Measurements from ENCODE around the gene TMEM240. TPM values are rescaled to one million over a fixed set of nuclear protein-coding genes. Genes with fewer than 3 reads are reported as not detected.

The TMEM240 gene
- 3.0 and 4.0 TPM in 2 replicates for total RNA-seq

DNA sequence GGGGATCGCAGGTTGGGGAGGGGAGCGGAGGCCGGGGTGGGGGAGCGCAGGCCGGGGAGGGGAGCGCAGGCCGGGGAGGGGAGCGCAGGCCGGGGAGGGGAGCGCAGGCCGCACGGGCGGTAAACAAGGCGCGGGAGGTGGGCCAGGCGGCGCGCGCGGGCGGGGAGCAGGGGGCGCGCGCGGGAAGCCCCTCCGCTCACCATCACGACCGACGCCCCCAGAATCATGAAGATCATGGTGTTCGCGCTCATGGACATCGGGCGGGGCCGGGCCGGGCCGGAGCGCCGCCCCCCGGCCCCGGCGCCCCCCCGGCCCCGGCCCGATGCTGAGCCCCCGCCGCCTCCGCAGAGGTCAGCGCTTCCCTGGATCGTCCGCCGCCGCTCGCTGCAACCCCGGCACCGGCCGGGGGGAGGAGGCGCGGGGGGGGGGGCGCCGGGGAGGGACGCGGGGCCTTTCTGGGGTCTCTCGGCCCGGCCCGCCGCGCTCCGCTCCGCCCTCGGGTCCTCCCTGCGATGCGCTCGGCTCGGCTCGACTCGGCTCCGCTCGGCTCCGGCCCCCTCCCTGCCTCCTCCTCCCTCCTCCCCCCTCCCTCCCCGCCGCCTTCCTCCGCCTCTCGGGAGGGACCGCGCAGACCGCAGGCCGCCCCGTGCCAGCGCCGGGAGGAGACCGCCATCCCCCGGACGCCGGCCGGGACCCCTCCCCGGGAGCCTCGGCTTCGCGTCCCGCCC, at the start of gene TMEM240:
TSS of gene TMEM240 (minus strand) at position 535 of the 728 bp plus-strand sequence. CDS start at position 257, 278 bp downstream.

DNA sequence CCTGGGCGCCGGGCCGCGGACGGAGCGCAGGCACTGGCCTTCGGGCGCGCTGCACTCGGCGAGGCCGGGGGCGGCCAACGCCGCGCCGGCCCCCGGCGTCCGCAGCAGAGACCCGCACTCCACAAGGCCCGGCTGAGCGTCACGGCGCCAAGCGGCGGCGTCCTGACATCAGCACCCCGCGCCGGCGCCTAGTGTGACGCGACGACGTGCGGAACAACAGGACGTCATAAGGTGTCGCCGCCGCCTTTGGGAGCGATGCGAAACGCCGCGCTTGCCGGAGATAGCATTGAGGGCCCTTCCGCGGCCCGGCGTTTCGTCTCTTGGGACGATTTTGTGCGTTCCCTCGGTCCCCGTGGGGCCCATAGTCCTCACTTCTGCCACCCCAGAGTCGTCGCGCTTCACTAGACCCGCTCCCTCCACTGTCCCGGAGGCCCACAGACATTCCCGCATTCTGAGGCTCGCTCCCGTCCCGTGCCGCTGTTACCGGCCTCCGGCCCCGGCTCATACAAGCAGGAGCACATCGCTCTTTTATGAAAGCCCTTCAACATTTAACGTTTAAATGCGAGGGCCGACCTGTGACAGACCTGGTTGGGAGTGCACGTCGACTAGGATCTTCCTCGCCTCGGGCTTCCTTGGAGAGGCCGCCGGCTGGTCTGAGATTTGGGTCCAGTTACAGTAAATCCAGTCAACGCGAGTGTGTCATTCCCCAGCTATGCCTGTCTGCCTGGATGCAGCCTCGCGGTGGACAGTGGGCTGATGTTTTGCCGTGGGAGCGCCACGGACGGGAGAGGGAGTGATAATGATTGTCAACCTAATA, 34.5 kb upstream of the TMEM240 start, which contains the start of gene SSU72:
TSS of gene SSU72 (minus strand) at position 143 of the 817 bp plus-strand sequence. CDS start 306 bp downstream, outside the sequence.

DNA sequence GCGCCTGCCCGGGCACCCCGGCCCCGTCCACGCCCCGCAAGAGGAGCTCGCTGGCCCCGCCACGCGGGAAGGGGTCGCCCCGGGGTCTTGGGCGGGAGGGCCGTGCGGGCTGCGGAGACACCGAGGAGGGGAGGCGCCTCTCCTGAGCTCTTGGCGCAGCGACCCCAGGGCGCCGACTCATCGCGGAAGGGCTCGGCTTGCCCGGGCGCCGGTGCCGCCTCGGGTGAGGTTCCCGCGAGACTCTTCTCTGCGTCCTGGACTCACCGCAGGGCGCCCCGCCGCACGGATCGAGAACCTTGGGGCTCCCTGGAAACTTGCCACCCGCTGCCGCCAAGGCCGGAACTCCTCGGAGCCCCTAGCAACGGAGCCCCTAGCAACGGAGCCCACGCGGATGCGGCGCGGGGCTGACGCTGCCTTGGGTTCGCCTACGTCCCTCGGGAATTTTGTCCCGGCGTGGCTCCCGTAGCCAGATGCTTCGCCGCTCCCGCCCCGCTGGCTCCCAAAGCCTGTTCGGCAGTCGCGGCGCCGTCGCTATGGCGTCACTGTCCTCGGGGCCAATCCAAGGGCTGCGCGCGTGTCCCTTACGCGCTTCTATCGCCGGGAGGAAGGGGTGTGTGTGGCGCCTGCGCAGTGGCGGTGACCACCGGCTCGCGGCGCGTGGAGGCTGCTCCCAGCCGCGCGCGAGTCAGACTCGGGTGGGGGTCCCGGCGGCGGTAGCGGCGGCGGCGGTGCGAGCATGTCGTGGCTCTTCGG, 28.7 kb downstream of the TMEM240 start, which contains the start of gene ATAD3A:
TSS of gene ATAD3A (plus strand) at position 630 of the 753 bp plus-strand sequence. CDS start at position 737, 107 bp downstream.

Other genes starting within 250 kb of the TMEM240 start
- 27.6 and 28.9 TPM in 2 replicates for gene ACAP3, start 232.7 kb downstream of the TMEM240 start, total RNA-seq
- 32.4 and 42.2 TPM in 2 replicates for gene PUSL1, start 232.0 kb downstream of the TMEM240 start, total RNA-seq
- gene INTS11, start 216.0 kb downstream of the TMEM240 start, total RNA-seq: 112 and 113 TPM in 2 replicates
- 26.0 and 29.1 TPM in 2 replicates for gene CPTP, start 215.8 kb downstream of the TMEM240 start, total RNA-seq
- gene TAS1R3, start 209.3 kb downstream of the TMEM240 start, total RNA-seq: under 0.01 TPM in 2 replicates
- 60.1 and 71.6 TPM in 2 replicates for gene DVL1, start 191.2 kb downstream of the TMEM240 start, total RNA-seq
- 382 and 409 TPM in 2 replicates for gene MXRA8, start 182.1 kb downstream of the TMEM240 start, total RNA-seq
- gene AURKAIP1, start 165.4 kb downstream of the TMEM240 start, total RNA-seq: 193 and 196 TPM in 2 replicates
- 53.2 and 54.5 TPM in 2 replicates for gene CCNL2, start 141.3 kb downstream of the TMEM240 start, total RNA-seq
- gene MRPL20, start 133.3 kb downstream of the TMEM240 start, total RNA-seq: 153 and 190 TPM in 2 replicates
- 0.45 and 0.50 TPM in 2 replicates for gene ANKRD65, start 119.3 kb downstream of the TMEM240 start, total RNA-seq
- gene VWA1, start 104.9 kb downstream of the TMEM240 start, total RNA-seq: 7.1 and 7.9 TPM in 2 replicates
- under 0.01 TPM in 1 of 2 replicates, not detected in the other for gene ATAD3C, start 90.9 kb downstream of the TMEM240 start, total RNA-seq
- 25.1 and 26.3 TPM in 2 replicates for gene ATAD3B, start 68.9 kb downstream of the TMEM240 start, total RNA-seq
- gene ATAD3A, start 28.5 kb downstream of the TMEM240 start, total RNA-seq: 65.6 and 66.2 TPM in 2 replicates
- gene SSU72, start 34.2 kb upstream of the TMEM240 start, total RNA-seq: 115 and 136 TPM in 2 replicates
- 3.1 and 3.4 TPM in 2 replicates for gene FNDC10, start 59.5 kb upstream of the TMEM240 start, total RNA-seq
- gene MIB2, start 74.9 kb upstream of the TMEM240 start, total RNA-seq: 21.7 and 23.6 TPM in 2 replicates
- gene MMP23B, start 91.5 kb upstream of the TMEM240 start, total RNA-seq: 10.3 and 10.4 TPM in 2 replicates
- gene CDK11B, start 118.4 kb upstream of the TMEM240 start, total RNA-seq: 14.3 and 16.5 TPM in 2 replicates
- gene SLC35E2B, start 152.2 kb upstream of the TMEM240 start, total RNA-seq: 30.5 and 30.6 TPM in 2 replicates
- gene CDK11A, start 183.7 kb upstream of the TMEM240 start, total RNA-seq: 7.4 and 15.1 TPM in 2 replicates
- gene NADK, start 237.8 kb upstream of the TMEM240 start, total RNA-seq: 39.4 and 43.7 TPM in 2 replicates